Mesenchymal stem cell (in vitro differentiated cells and primary cell): Measurements from ENCODE around the gene TRAPPC6A.

ENCODE experiments used
- DNase-seq: peaks from one replicate; pipeline ENCODE4 v3.0.0-alpha.2; 2013
- H2AFZ ChIP-seq: one replicate; pipeline ENCODE4 v1.6.1; 2013; ENCODE audit warnings: low read depth, mild to moderate bottlenecking, control low read depth, inconsistent platforms, low read length, moderate library complexity
- H2AK5ac ChIP-seq: 2 replicates; pipeline ENCODE4 v1.6.1; 2013; ENCODE audit warnings: low read length, moderate library complexity, mild to moderate bottlenecking, inconsistent platforms; ENCODE audit not compliant: severe bottlenecking
- H2BK120ac ChIP-seq: one replicate; pipeline ENCODE4 v1.6.1; 2013; ENCODE audit warnings: low read depth, mild to moderate bottlenecking, inconsistent platforms, low read length, moderate library complexity
- H2BK12ac ChIP-seq, 2 experiments: one replicate each; pipeline ENCODE4 v1.6.1; 2013; ENCODE audit warnings: inconsistent platforms in 2 of 2, low read length in 2 of 2, mild to moderate bottlenecking in 2 of 2, moderate library complexity in 2 of 2, control low read depth in 1 of 2
- H2BK15ac ChIP-seq: one replicate; pipeline ENCODE4 v1.6.1; 2013; ENCODE audit warnings: mild to moderate bottlenecking, low read depth, inconsistent platforms; ENCODE audit not compliant: poor library complexity, severe bottlenecking
- H2BK5ac ChIP-seq: 2 replicates; pipeline ENCODE4 v1.6.1; 2013; ENCODE audit warnings: low read depth, mild to moderate bottlenecking, low read length, control low read depth, inconsistent platforms; ENCODE audit not compliant: poor library complexity, severe bottlenecking
- H3K14ac ChIP-seq, 2 experiments: one replicate each; pipeline ENCODE4 v1.6.1; 2013; ENCODE audit warnings: inconsistent platforms in 2 of 2, low read length in 2 of 2, control low read depth in 1 of 2, mild to moderate bottlenecking in 1 of 2, moderate library complexity in 1 of 2
- H3K18ac ChIP-seq, 2 experiments: one replicate each; pipeline ENCODE4 v1.6.1; 2013; ENCODE audit warnings: inconsistent platforms in 2 of 2, low read length in 2 of 2, control low read depth in 1 of 2, low read depth in 1 of 2, mild to moderate bottlenecking in 1 of 2
- H3K23ac ChIP-seq, 2 experiments: one replicate each; pipeline ENCODE4 v1.6.1; 2013; ENCODE audit warnings: inconsistent platforms in 2 of 2, low read length in 2 of 2, mild to moderate bottlenecking in 2 of 2, moderate library complexity in 2 of 2, control low read depth in 1 of 2
- H3K27ac ChIP-seq: 2 replicates; pipeline ENCODE4 v1.5.1; 2013; ENCODE audit warnings: mild to moderate bottlenecking, moderate library complexity, low read length, control low read depth, inconsistent platforms; ENCODE audit not compliant: poor library complexity, severe bottlenecking
- H3K27me3 ChIP-seq, 2 experiments: 2 replicates each; pipeline versions ENCODE4 v1.6.1 to v1.7.0; 2013; ENCODE audit warnings: low read length in 2 of 2, mild to moderate bottlenecking in 2 of 2, moderate library complexity in 2 of 2, control low read depth in 1 of 2, inconsistent platforms in 1 of 2; ENCODE audit not compliant: control insufficient read depth in 1 of 2, insufficient read depth in 1 of 2
- H3K36me3 ChIP-seq, 2 experiments: 2 replicates each; pipeline versions ENCODE4 v1.6.1 to v1.7.0; 2013; ENCODE audit warnings: low read length in 2 of 2, control low read depth in 1 of 2, inconsistent platforms in 1 of 2, low read depth in 1 of 2, mild to moderate bottlenecking in 1 of 2; ENCODE audit not compliant: insufficient read depth in 2 of 2, control insufficient read depth in 1 of 2
- H3K4ac ChIP-seq, 2 experiments: one replicate each; pipeline ENCODE4 v1.6.1; 2013; ENCODE audit warnings: inconsistent platforms in 2 of 2, low read length in 2 of 2, mild to moderate bottlenecking in 2 of 2, moderate library complexity in 2 of 2, control low read depth in 1 of 2, low read depth in 1 of 2
- H3K4me1 ChIP-seq: 2 replicates; pipeline ENCODE4 v1.6.1; 2013; ENCODE audit warnings: low read depth, low read length, control low read depth; ENCODE audit not compliant: control insufficient read depth, insufficient read depth
- H3K4me2 ChIP-seq: 2 replicates; pipeline ENCODE4 v1.6.1; 2013; ENCODE audit warnings: low read length, mild to moderate bottlenecking, inconsistent platforms; ENCODE audit not compliant: poor library complexity, severe bottlenecking
- H3K4me3 ChIP-seq, 2 experiments: 2 replicates each; pipeline versions ENCODE4 v1.5.1 to v1.7.0; 2013; ENCODE audit warnings: low read length in 2 of 2, mild to moderate bottlenecking in 2 of 2, control low read depth in 1 of 2, low read depth in 1 of 2; ENCODE audit not compliant: insufficient read depth in 1 of 2
- H3K79me1 ChIP-seq: replicated peaks from 2 replicates; pipeline ENCODE4 v1.6.1; 2013; ENCODE audit warnings: mild to moderate bottlenecking, control low read depth, low read length, inconsistent platforms; ENCODE audit not compliant: poor library complexity, severe bottlenecking
- H3K9ac ChIP-seq: 2 replicates; pipeline ENCODE4 v1.7.0; 2013; ENCODE audit warnings: mild to moderate bottlenecking, low read length, moderate library complexity
- H3K9me3 ChIP-seq: 2 replicates; pipeline ENCODE4 v1.7.0; 2013; ENCODE audit warnings: mild to moderate bottlenecking, low read length; ENCODE audit not compliant: control insufficient read depth
- H4K8ac ChIP-seq: one replicate; pipeline ENCODE4 v1.6.1; 2013; ENCODE audit warnings: inconsistent platforms, mild to moderate bottlenecking, low read length, moderate library complexity
- H4K91ac ChIP-seq: one replicate; pipeline ENCODE4 v1.6.1; 2013; ENCODE audit warnings: mild to moderate bottlenecking, low read length, inconsistent platforms
- WGBS: methylation state at CpG from one replicate; pipeline ENCODE4 v1.1.7; 2013; ENCODE audit warnings: mixed read lengths; 5-methylcytosine and 5-hydroxymethylcytosine counted together

Gene TRAPPC6A

GRCh38 chr19:45175515-45176345 is 2.3 kb downstream of the TRAPPC6A start:
- Histone ChIP-seq H2BK120ac (no peak overlapping the region), H2AFZ (no peak overlapping the region), H3K18ac (no peak overlapping the region), H2BK12ac (no peak overlapping the region), H2AK5ac (no peak overlapping the region), H3K14ac (no peak overlapping the region), H3K27me3 (no peaks in the 10 kb centered on the region), H3K9ac (no peak overlapping the region), H3K79me1 (peaks cover 19% of the 10 kb centered on the region), H3K4me1 (peaks cover 32% of the 10 kb centered on the region), H2BK15ac (no peak overlapping the region), H3K23ac (no peak overlapping the region), H4K8ac (no peak overlapping the region), H3K4me2 (no peak overlapping the region), H3K27ac (no peak overlapping the region), H3K4ac (no peak overlapping the region), H3K4me3 (no peak overlapping the region), H4K91ac (no peak overlapping the region), H3K36me3 (peaks cover 3 to 4% of the 10 kb centered on the region in 2 experiments), H2BK5ac (no peak overlapping the region), H3K9me3 (no peaks in the 10 kb centered on the region)
- DNase-seq = no peak
- 95% methylated on average over 8 of the region's 10 CpGs for WGBS

- H4K91ac ChIP-seq = no peak overlapping the region
- no peak overlapping the region for H2AFZ ChIP-seq
- H2BK5ac ChIP-seq = no peak overlapping the region
- no peaks in the 10 kb centered on the region for H3K27me3 ChIP-seq
- no peak overlapping the region for H4K8ac ChIP-seq
- no peak overlapping the region for H3K9ac ChIP-seq
- no peak overlapping the region for H2AK5ac ChIP-seq
- no peak overlapping the region for H3K18ac ChIP-seq
- H3K36me3 ChIP-seq = peaks cover 0 to 2% of the 10 kb centered on the region in 2 experiments
- no peak overlapping the region for H3K27ac ChIP-seq
- H3K14ac ChIP-seq = no peak overlapping the region
- H3K79me1 ChIP-seq = peaks cover 18% of the 10 kb centered on the region
- no peak overlapping the region for H2BK12ac ChIP-seq
- H3K9me3 ChIP-seq = no peaks in the 10 kb centered on the region
- no peak overlapping the region for H3K4me3 ChIP-seq
- peak; percentile 96 for DNase-seq
- 60% methylated on average over 12 of the region's 12 CpGs for WGBS
- H3K23ac ChIP-seq = no peak overlapping the region
- H3K4ac ChIP-seq = no peak overlapping the region
- no peak overlapping the region for H2BK15ac ChIP-seq
- no peak overlapping the region for H3K4me2 ChIP-seq
- H3K4me1 ChIP-seq = peaks cover 19% of the 10 kb centered on the region
- H2BK120ac ChIP-seq = no peak overlapping the region
Observed at GRCh38 chr19:45173816-45174215, 4.2 kb downstream of the TRAPPC6A start.

- 89% methylated on average over 11 of the region's 18 CpGs for WGBS
- no peak overlapping the region for H3K4me2 ChIP-seq
- H3K4ac ChIP-seq = no peak overlapping the region
- H2BK5ac ChIP-seq = no peak overlapping the region
- no peak overlapping the region for H2BK120ac ChIP-seq
- no peak overlapping the region for H4K8ac ChIP-seq
- H3K23ac ChIP-seq = peak overlapping the region in 1 of 2 experiments; percentile 16
- no peak overlapping the region for H4K91ac ChIP-seq
- no peak overlapping the region for H3K27ac ChIP-seq
- no peaks in the 10 kb centered on the region for H3K9me3 ChIP-seq
- H2AK5ac ChIP-seq = no peak overlapping the region
- H2AFZ ChIP-seq = no peak overlapping the region
- H3K18ac ChIP-seq = no peak overlapping the region
- no peak overlapping the region for H2BK15ac ChIP-seq
- peaks cover 18% of the 10 kb centered on the region for H3K79me1 ChIP-seq
- no peak overlapping the region for H2BK12ac ChIP-seq
- peak overlapping the region in 1 of 2 experiments; percentile 85 for H3K14ac ChIP-seq
- no peaks in the 10 kb centered on the region for H3K27me3 ChIP-seq
- H3K4me1 ChIP-seq = peaks cover 19% of the 10 kb centered on the region
- no peak for DNase-seq
- H3K4me3 ChIP-seq = no peak overlapping the region
- H3K9ac ChIP-seq = no peak overlapping the region
- peaks cover 0 to 4% of the 10 kb centered on the region in 2 experiments for H3K36me3 ChIP-seq
Observed at GRCh38 chr19:45172611-45173208, 5.3 kb downstream of the TRAPPC6A start.

- Histone ChIP-seq H3K9me3 (no peaks in the 10 kb centered on the region), H3K9ac (no peak overlapping the region), H3K4ac (no peak overlapping the region), H3K18ac (no peak overlapping the region), H2AFZ (no peak overlapping the region), H3K23ac (peak overlapping the region in 1 of 2 experiments; percentile 16), H4K8ac (no peak overlapping the region), H3K14ac (peak overlapping the region in 1 of 2 experiments; percentile 85), H2AK5ac (no peak overlapping the region), H3K27me3 (no peaks in the 10 kb centered on the region), H3K27ac (no peak overlapping the region), H3K4me1 (peaks cover 17% of the 10 kb centered on the region), H3K79me1 (peaks cover 16% of the 10 kb centered on the region), H4K91ac (no peak overlapping the region), H2BK15ac (no peak overlapping the region), H2BK120ac (no peak overlapping the region), H3K36me3 (peaks cover 0 to 4% of the 10 kb centered on the region in 2 experiments), H3K4me2 (no peak overlapping the region), H2BK5ac (no peak overlapping the region), H2BK12ac (no peak overlapping the region), H3K4me3 (no peak overlapping the region)
- 90% methylated on average over 4 of the region's 4 CpGs for whole genome bisulfite sequencing
- no peak for DNase-seq
Observed at GRCh38 chr19:45172173-45172572, 5.9 kb downstream of the TRAPPC6A start.
